Islet precursor cell (in vitro differentiated cells): ENCODE data around the gene CHSY3.

Source experiments
- DNase-seq: peaks from one replicate; pipeline ENCODE4 v3.0.0-alpha.2; 2018

CHSY3 gene

GRCh38 chr5:129951039-129951438 is 46.8 kb downstream of the CHSY3 start:
- no peak for DNase-seq

GRCh38 chr5:129958581-129958980 is 54.3 kb downstream of the CHSY3 start:
- DNase-seq = no peak

GRCh38 chr5:129960831-129961230 is 56.6 kb downstream of the CHSY3 start:
- DNase-seq = no peak

GRCh38 chr5:129962506-129962905 is 58.2 kb downstream of the CHSY3 start:
- no peak for DNase-seq

GRCh38 chr5:129963359-129963758 is 59.1 kb downstream of the CHSY3 start:
- DNase-seq = no peak

GRCh38 chr5:129966071-129966470 is 61.8 kb downstream of the CHSY3 start:
- DNase-seq = no peak

- no peak for DNase-seq
These were observed 67.4 kb downstream of the CHSY3 start for GRCh38 chr5:129971714-129972113.

GRCh38 chr5:129972465-129973141 is 68.3 kb downstream of the CHSY3 start:
- no peak for DNase-seq

- peak; percentile 68 for DNase-seq
These were observed 69.6 kb downstream of the CHSY3 start for GRCh38 chr5:129973716-129974426.

- DNase-seq = no peak
These were observed 73.5 kb downstream of the CHSY3 start for GRCh38 chr5:129977810-129978209.

GRCh38 chr5:129978270-129978669 is 74.0 kb downstream of the CHSY3 start:
- no peak for DNase-seq

GRCh38 chr5:129988453-129988852 is 84.2 kb downstream of the CHSY3 start:
- DNase-seq = no peak

GRCh38 chr5:129991780-129992179 is 87.5 kb downstream of the CHSY3 start:
- DNase-seq = no peak

- no peak for DNase-seq
These were observed 92.6 kb downstream of the CHSY3 start for GRCh38 chr5:129996896-129997295.

- no peak for DNase-seq
These were observed 96.2 kb downstream of the CHSY3 start for GRCh38 chr5:130000460-130000859.

GRCh38 chr5:130002183-130002582 is 97.9 kb downstream of the CHSY3 start:
- no peak for DNase-seq

GRCh38 chr5:130002876-130003275 is 98.6 kb downstream of the CHSY3 start:
- DNase-seq = no peak

- no peak for DNase-seq
These were observed 107.7 kb downstream of the CHSY3 start for GRCh38 chr5:130011986-130012385.

GRCh38 chr5:130017173-130017572 is 112.9 kb downstream of the CHSY3 start:
- no peak for DNase-seq

- DNase-seq = no peak
These were observed 114.4 kb downstream of the CHSY3 start for GRCh38 chr5:130018641-130019040.

GRCh38 chr5:130021000-130021399 is 116.7 kb downstream of the CHSY3 start:
- no peak for DNase-seq

- no peak for DNase-seq
These were observed 117.6 kb downstream of the CHSY3 start for GRCh38 chr5:130021876-130022275.

GRCh38 chr5:130023604-130024003 is 119.3 kb downstream of the CHSY3 start:
- no peak for DNase-seq

- DNase-seq = no peak
These were observed 119.7 kb downstream of the CHSY3 start for GRCh38 chr5:130024006-130024405.

GRCh38 chr5:130025511-130025910 is 121.2 kb downstream of the CHSY3 start:
- DNase-seq = no peak
